ENCODE measurements around the gene HS1BP3. TPM values are rescaled to one million over a fixed set of nuclear protein-coding genes. Genes with fewer than 3 reads are reported as not detected.

HS1BP3 gene
- total RNA-seq, 1 experiment from 2014 or later, result 17.1 TPM

- DNase-seq (ENCODE audit: low read depth, low spot score), result no peak
- no peaks in the 10 kb centered on the region for H3K36me3 ChIP-seq (ENCODE audit: control insufficient read depth in 1 of 2, insufficient read depth in 2 of 2, low read length in 2 of 2)
- ChIA-PET POLR2A (interaction anchor here (8.2 kb wide), 1 partner anchor 157 kb away, joined by 53 read pairs; the partner anchor contains the start of gene RHOB), CTCF (no interaction called here), RAD21 (ENCODE audit: low non-redundant PET in 1 of 2, low total read pairs in 2 of 2, uncharacterized antibody in 2 of 2, unreplicated experiment in 2 of 2) (interaction anchor here in 1 of 2 experiments (0.5 kb wide), 1 partner anchor 160 kb away, joined by 4 read pairs; no protein-coding TSS in a partner anchor)
- TF ChIP-seq EZH2 (IDR thresholded peaks at IDR 0.05) (no peak), ZNF274 (IDR thresholded peaks at IDR 0.05; ENCODE audit: low read depth, low read length) (no peak), ATF3 (IDR thresholded peaks at IDR 0.05) (no peak), EZH2phosphoT487 (IDR thresholded peaks at IDR 0.05; ENCODE audit: borderline replicate concordance) (no peak), POLR2AphosphoS5 (IDR thresholded peaks at IDR 0.05; ENCODE audit: low read depth, low read length) (no peak), SRF (IDR thresholded peaks at IDR 0.05; ENCODE audit: low read depth) (no peak)
- intact Hi-C loops (cut with micrococcal nuclease), result no loop called here
- H3K4me1 ChIP-seq (ENCODE audit: control insufficient read depth in 1 of 2, insufficient read depth in 2 of 2, low read length in 2 of 2), result peaks cover 0 to 6% of the 10 kb centered on the region in 2 experiments; a peak in 1 of 4 replicates
- H3K27me3 ChIP-seq (ENCODE audit: insufficient read depth, low read length), result no peaks in the 10 kb centered on the region
- H3K9me2 ChIP-seq (ENCODE audit: insufficient read depth), result no peaks in the 10 kb centered on the region
- no peak overlapping the region for H3K27ac ChIP-seq (ENCODE audit: low read depth, low read length)
- no peak for ATAC-seq
- no peaks in the 10 kb centered on the region for H4K20me1 ChIP-seq (ENCODE audit: insufficient read depth)
- H3K4me3 ChIP-seq (replicated peaks in 1 of 2; ENCODE audit: low read depth in 1 of 2, low read length in 2 of 2), result no peak overlapping the region
- no peak overlapping the region for H2AFZ ChIP-seq (ENCODE audit: low read depth, low read length, poor library complexity, severe bottlenecking)
- H3K79me2 ChIP-seq (ENCODE audit: insufficient read depth, low read length), result no peaks in the 10 kb centered on the region
- no TSS peak for BruUV-seq (replicated peaks)
- no peak overlapping the region for H3K4me2 ChIP-seq (ENCODE audit: low read length)
- no peaks in the 10 kb centered on the region; a peak in 2 of 4 replicates for H3K9me3 ChIP-seq (ENCODE audit: control insufficient read depth in 1 of 2, insufficient read depth in 1 of 2, low read depth in 1 of 2, low read length in 2 of 2)
- no peak overlapping the region for H3K9ac ChIP-seq (ENCODE audit: low read length)
Observed at GRCh38 chr2:20604951-20605381, 45.9 kb downstream of the HS1BP3 start.

- Histone ChIP-seq H2AFZ (ENCODE audit: low read depth, low read length, poor library complexity, severe bottlenecking) (no peak overlapping the region), H3K4me2 (ENCODE audit: low read length) (no peak overlapping the region), H3K4me1 (ENCODE audit: control insufficient read depth in 1 of 2, insufficient read depth in 2 of 2, low read length in 2 of 2) (peaks cover 0 to 6% of the 10 kb centered on the region in 2 experiments; a peak in 1 of 4 replicates), H4K20me1 (ENCODE audit: insufficient read depth) (no peaks in the 10 kb centered on the region), H3K27ac (ENCODE audit: low read depth, low read length) (no peak overlapping the region), H3K79me2 (ENCODE audit: insufficient read depth, low read length) (no peaks in the 10 kb centered on the region), H3K9me3 (ENCODE audit: control insufficient read depth in 1 of 2, insufficient read depth in 1 of 2, low read depth in 1 of 2, low read length in 2 of 2) (no peaks in the 10 kb centered on the region; a peak in 2 of 4 replicates), H3K9ac (ENCODE audit: low read length) (no peak overlapping the region), H3K36me3 (ENCODE audit: control insufficient read depth in 1 of 2, insufficient read depth in 2 of 2, low read length in 2 of 2) (no peaks in the 10 kb centered on the region), H3K4me3 (replicated peaks in 1 of 2; ENCODE audit: low read depth in 1 of 2, low read length in 2 of 2) (no peak overlapping the region), H3K27me3 (ENCODE audit: insufficient read depth, low read length) (no peaks in the 10 kb centered on the region), H3K9me2 (ENCODE audit: insufficient read depth) (no peaks in the 10 kb centered on the region)
- ATAC-seq (no peak), DNase-seq (ENCODE audit: low read depth, low spot score) (no peak)
- TF ChIP-seq ATF3 (IDR thresholded peaks at IDR 0.05) (no peak), CTCF (IDR thresholded peaks at IDR 0.05 in 2 of 3, conservative IDR thresholded peaks at IDR 0.05 in 1 of 3; ENCODE audit: borderline replicate concordance in 1 of 3, insufficient read depth in 1 of 3, low read depth in 2 of 3, low read length in 2 of 3) (no peak)
- ChIA-PET CTCF (no interaction called here), POLR2A (interaction anchor here (8.2 kb wide), 1 partner anchor 156 kb away, joined by 53 read pairs; the partner anchor contains the start of gene RHOB), RAD21 (ENCODE audit: low non-redundant PET in 1 of 2, low total read pairs in 2 of 2, uncharacterized antibody in 2 of 2, unreplicated experiment in 2 of 2) (interaction anchor here in 1 of 2 experiments (0.5 kb wide), 1 partner anchor 160 kb away, joined by 4 read pairs; no protein-coding TSS in a partner anchor)
- intact Hi-C loops (cut with micrococcal nuclease), result no loop called here
- BruUV-seq (replicated peaks), result no TSS peak
Observed at GRCh38 chr2:20604401-20604911, 46.4 kb downstream of the HS1BP3 start.

All from HCT116 (cell line).